ENCODE data around the gene UBN2.
A peak's percentile ranks its signal among the peaks of the same experiment; 100 is the strongest.
"Not testable (repeated sequence)": the region's sequence is repeated elsewhere in the genome, so short reads cannot be mapped to it uniquely, and the experiment has no call there.

Gene UBN2

GRCh38 chr7:139321071-139321745 lies 90.2 kb downstream of the UBN2 start:
- DNase-seq (ENCODE audit: low read depth in 1 of 2, low spot score in 1 of 2) = peak in 1 of 2 experiments; percentile 12
- Histone ChIP-seq H3K27me3 (ENCODE audit: insufficient read depth, poor library complexity, severe bottlenecking) (no peaks in the 10 kb centered on the region), H3K4me3 (replicated peaks; ENCODE audit: insufficient read depth, low read length) (no peak overlapping the region), H3K27ac (replicated peaks) (no peak overlapping the region)
- no peak for TF ChIP-seq POLR2AphosphoS5 (IDR thresholded peaks at IDR 0.05; ENCODE audit: low read depth)
- no peak for TF ChIP-seq REST (IDR thresholded peaks at IDR 0.05; ENCODE audit: insufficient replicate concordance, low read depth)
- TF ChIP-seq, protein P1, sequence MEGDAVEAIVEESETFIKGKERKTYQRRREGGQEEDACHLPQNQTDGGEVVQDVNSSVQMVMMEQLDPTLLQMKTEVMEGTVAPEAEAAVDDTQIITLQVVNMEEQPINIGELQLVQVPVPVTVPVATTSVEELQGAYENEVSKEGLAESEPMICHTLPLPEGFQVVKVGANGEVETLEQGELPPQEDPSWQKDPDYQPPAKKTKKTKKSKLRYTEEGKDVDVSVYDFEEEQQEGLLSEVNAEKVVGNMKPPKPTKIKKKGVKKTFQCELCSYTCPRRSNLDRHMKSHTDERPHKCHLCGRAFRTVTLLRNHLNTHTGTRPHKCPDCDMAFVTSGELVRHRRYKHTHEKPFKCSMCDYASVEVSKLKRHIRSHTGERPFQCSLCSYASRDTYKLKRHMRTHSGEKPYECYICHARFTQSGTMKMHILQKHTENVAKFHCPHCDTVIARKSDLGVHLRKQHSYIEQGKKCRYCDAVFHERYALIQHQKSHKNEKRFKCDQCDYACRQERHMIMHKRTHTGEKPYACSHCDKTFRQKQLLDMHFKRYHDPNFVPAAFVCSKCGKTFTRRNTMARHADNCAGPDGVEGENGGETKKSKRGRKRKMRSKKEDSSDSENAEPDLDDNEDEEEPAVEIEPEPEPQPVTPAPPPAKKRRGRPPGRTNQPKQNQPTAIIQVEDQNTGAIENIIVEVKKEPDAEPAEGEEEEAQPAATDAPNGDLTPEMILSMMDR (IDR thresholded peaks at IDR 0.05; ENCODE audit: insufficient read depth, low read length) = no peak
- no peak for TF ChIP-seq GABPA (IDR thresholded peaks at IDR 0.05; ENCODE audit: low read depth)
- no peak for TF ChIP-seq SPI1 (IDR thresholded peaks at IDR 0.05; ENCODE audit: borderline replicate concordance, low read depth)

GRCh38 chr7:139324709-139325108 lies 93.7 kb downstream of the UBN2 start:
- H3K4me3 ChIP-seq (replicated peaks; ENCODE audit: insufficient read depth, low read length); H3K27me3 ChIP-seq (ENCODE audit: insufficient read depth, poor library complexity, severe bottlenecking); DNase-seq (ENCODE audit: low read depth in 1 of 2, low spot score in 1 of 2); H3K27ac ChIP-seq (replicated peaks): not testable (repeated sequence)

- H3K4me3 ChIP-seq (replicated peaks; ENCODE audit: insufficient read depth, low read length) = no peak overlapping the region
- no peak overlapping the region for H3K27ac ChIP-seq (replicated peaks)
- no peaks in the 10 kb centered on the region for H3K27me3 ChIP-seq (ENCODE audit: insufficient read depth, poor library complexity, severe bottlenecking)
- DNase-seq (ENCODE audit: low read depth in 1 of 2, low spot score in 1 of 2) = no peak
- no peak for TF ChIP-seq GABPA (IDR thresholded peaks at IDR 0.05; ENCODE audit: low read depth)
- TF ChIP-seq POLR2AphosphoS5 (IDR thresholded peaks at IDR 0.05; ENCODE audit: low read depth) = no peak
- no peak for TF ChIP-seq SPI1 (IDR thresholded peaks at IDR 0.05; ENCODE audit: borderline replicate concordance, low read depth)
- TF ChIP-seq, protein P1 (IDR thresholded peaks at IDR 0.05; ENCODE audit: insufficient read depth, low read length) = no peak
- TF ChIP-seq REST (IDR thresholded peaks at IDR 0.05; ENCODE audit: insufficient replicate concordance, low read depth) = no peak
Observed at GRCh38 chr7:139328375-139328774, 97.3 kb downstream of the UBN2 start.

DNA sequence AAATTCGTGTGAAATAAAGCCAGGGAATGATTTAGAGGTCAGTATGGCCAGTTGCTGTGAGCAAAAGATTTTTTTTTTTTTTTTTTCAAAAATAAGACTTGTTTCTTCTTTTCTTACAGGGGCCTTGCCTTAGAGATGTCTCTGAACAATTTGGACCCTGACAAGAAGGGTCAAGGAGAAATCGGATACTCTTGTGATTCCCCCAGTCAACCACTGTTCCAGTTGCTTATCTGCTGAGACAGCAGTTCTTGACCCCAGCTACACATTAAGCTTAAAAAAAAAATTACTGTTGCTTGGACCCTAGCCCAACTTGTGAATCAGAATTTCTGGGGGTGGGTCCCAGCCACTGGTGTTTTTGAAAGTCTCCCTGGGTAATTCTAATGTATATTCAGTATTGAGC lies 98.1 kb downstream of the UBN2 start:
- no peak for DNase-seq (ENCODE audit: low read depth in 1 of 2, low spot score in 1 of 2)
- H3K4me3 ChIP-seq (replicated peaks; ENCODE audit: insufficient read depth, low read length) = no peak overlapping the region

More for the DNA sequence above, 98.1 kb downstream of the UBN2 start:
- TF ChIP-seq, protein P1 (IDR thresholded peaks at IDR 0.05; ENCODE audit: insufficient read depth, low read length) = no peak
- no peak for TF ChIP-seq REST (IDR thresholded peaks at IDR 0.05; ENCODE audit: insufficient replicate concordance, low read depth)
- no peak for TF ChIP-seq SPI1 (IDR thresholded peaks at IDR 0.05; ENCODE audit: borderline replicate concordance, low read depth)
- TF ChIP-seq GABPA (IDR thresholded peaks at IDR 0.05; ENCODE audit: low read depth) = no peak
- no peak for TF ChIP-seq POLR2AphosphoS5 (IDR thresholded peaks at IDR 0.05; ENCODE audit: low read depth)
- no peak overlapping the region for H3K27ac ChIP-seq (replicated peaks)
- H3K27me3 ChIP-seq (ENCODE audit: insufficient read depth, poor library complexity, severe bottlenecking) = no peaks in the 10 kb centered on the region

All from HL-60 (cell line).